ENCODE results near the gene PTPN14. TPM values are rescaled to one million over a fixed set of nuclear protein-coding genes. Genes with fewer than 3 reads are reported as not detected.
A peak's percentile ranks its signal among the peaks of the same experiment; 100 is the strongest.

PTPN14 gene
- total and polyA plus RNA-seq, 12 donors: 5.0 to 71.6 (median 42.3) TPM

DNA sequence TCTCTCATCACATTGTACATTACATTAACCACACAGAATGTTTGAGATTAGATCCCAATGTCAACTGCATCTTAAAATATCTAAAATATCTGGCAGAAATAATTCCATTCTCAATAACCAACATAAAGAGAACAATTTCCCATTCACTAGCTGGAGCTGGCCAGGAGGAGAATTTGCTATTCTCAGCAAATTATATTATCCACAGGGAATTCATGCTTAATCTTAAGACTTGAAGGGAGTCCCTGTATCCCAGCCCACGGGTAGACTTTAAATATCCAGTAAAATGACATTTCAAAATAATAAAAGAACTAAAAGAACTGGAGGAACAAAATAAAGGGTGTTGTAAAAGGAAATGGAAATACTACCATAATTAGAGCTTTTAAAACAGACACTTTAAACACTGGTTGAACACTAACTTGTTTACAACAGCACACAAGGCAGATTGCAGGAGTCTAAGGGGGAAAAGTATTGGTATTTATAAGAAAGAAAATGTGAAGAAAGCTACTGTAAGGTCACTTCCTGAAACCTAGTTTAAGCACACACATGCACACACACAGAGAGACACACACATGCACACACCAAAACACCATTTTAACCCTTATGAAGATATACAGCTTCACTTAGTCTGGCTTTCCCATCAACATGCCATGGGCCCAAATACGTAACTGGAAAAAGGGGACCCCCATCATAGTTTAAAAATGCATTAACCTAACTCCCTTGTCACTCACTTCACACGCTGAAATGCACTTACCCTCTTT lies 107.0 kb downstream of the PTPN14 start:
- peaks cover 0 to 65% (median 43%) of the 10 kb centered on the region in 9 donors for H3K4me1 ChIP-seq
- TF ChIP-seq, protein P1, sequence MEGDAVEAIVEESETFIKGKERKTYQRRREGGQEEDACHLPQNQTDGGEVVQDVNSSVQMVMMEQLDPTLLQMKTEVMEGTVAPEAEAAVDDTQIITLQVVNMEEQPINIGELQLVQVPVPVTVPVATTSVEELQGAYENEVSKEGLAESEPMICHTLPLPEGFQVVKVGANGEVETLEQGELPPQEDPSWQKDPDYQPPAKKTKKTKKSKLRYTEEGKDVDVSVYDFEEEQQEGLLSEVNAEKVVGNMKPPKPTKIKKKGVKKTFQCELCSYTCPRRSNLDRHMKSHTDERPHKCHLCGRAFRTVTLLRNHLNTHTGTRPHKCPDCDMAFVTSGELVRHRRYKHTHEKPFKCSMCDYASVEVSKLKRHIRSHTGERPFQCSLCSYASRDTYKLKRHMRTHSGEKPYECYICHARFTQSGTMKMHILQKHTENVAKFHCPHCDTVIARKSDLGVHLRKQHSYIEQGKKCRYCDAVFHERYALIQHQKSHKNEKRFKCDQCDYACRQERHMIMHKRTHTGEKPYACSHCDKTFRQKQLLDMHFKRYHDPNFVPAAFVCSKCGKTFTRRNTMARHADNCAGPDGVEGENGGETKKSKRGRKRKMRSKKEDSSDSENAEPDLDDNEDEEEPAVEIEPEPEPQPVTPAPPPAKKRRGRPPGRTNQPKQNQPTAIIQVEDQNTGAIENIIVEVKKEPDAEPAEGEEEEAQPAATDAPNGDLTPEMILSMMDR (IDR thresholded peaks at IDR 0.05): no peak
- no peak overlapping the region for H3K4me3 ChIP-seq
- H3K9me3 ChIP-seq: no peaks in the 10 kb centered on the region
- no peaks in the 10 kb centered on the region for H3K27me3 ChIP-seq
- WGBS, 2 donors: 58 to 65% methylated on average over 3 of the region's 3 CpGs
- H3K36me3 ChIP-seq: no peaks in the 10 kb centered on the region
- ATAC-seq (no peak), DNase-seq (no peak)
- peak overlapping the region in 1 of 10 donors; percentile 42 for H3K27ac ChIP-seq
- intact Hi-C loops (cut with DNase I): loop anchor here in 1 of 10 donors (10.0 kb wide), 1 partner anchor 100 kb away; no protein-coding TSS in a partner anchor

DNA sequence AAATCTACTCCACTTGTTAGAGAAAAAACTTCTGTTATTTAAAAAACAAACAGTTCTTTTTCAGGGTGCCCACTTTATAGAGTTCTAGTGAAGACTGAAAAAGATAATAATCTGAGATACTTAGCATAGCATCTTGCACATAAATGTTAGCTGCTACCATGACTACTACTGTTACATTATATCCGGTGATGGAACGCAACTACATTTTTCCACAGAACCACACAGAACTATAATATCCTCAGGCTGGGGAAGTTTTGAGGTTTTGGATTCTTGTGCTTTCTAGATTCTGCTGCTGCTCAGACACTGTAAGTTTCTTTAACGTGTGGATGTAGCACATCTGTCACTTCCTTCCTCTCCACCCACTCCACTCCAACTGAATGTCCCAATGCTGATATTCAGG lies 110.3 kb downstream of the PTPN14 start:
- no peak for DNase-seq
- no peak for ATAC-seq
- Histone ChIP-seq H3K36me3 (no peaks in the 10 kb centered on the region), H3K27me3 (no peaks in the 10 kb centered on the region), H3K27ac (peak overlapping the region in 1 of 10 donors; percentile 60), H3K4me1 (peaks cover 0 to 67% (median 47%) of the 10 kb centered on the region in 9 donors), H3K4me3 (no peak overlapping the region), H3K9me3 (no peaks in the 10 kb centered on the region)
- 65 to 68% methylated on average over 3 of the region's 3 CpGs for WGBS, 2 donors
- intact Hi-C loops (cut with DNase I): loop anchor here in 1 of 10 donors (10.0 kb wide), 1 partner anchor 104 kb away; no protein-coding TSS in a partner anchor
- TF ChIP-seq, protein P1 (IDR thresholded peaks at IDR 0.05): no peak

DNA sequence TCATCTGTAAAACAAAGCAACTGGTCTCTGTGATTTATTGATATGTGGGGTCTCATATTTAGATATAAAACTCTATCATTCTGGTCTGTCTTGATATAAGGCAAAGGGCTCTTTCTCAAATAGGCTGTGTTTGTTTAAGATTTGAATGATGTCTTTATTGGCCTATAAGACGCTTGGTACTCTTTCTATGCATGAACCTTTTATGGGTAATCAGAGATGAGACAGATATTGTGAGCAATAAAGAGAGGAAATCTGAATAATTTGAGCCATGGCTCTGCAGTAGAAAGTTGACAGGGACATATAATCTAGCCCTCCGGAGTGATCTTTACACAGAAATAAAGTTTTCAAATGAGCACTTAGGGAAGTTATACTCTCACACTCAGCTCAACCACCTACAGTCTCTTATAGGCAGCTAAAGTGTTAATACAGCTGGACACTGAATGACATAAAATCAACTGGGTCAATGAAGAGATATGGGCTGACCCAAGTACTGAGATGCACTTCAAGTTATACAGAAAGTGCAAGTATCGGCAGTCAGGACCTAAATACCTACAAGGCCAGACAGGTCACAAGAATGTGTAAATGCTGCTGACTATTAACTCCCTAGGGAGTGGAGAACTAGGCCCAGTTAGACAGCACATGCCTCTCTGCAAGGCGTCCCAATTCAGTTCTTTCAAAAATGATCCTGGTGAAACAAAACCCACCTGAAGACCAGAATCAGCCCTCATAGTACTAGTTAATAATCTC lies 111.0 kb downstream of the PTPN14 start:
- H3K4me3 ChIP-seq: no peak overlapping the region
- no peak for DNase-seq
- TF ChIP-seq, protein P1 (IDR thresholded peaks at IDR 0.05): no peak
- H3K27ac ChIP-seq: peak overlapping the region in 6 of 10 donors; percentile 27 to 60 (median 47)
- ATAC-seq: no peak
- H3K9me3 ChIP-seq: peaks cover 0 to 4% (median 0%) of the 10 kb centered on the region in 11 donors
- no peaks in the 10 kb centered on the region for H3K36me3 ChIP-seq
- WGBS, 2 donors: 77 to 80% methylated on average over 4 of the region's 4 CpGs
- no peaks in the 10 kb centered on the region for H3K27me3 ChIP-seq
- H3K4me1 ChIP-seq: peaks cover 0 to 59% (median 42%) of the 10 kb centered on the region in 9 donors
- intact Hi-C loops (cut with DNase I): loop anchor here in 1 of 10 donors (10.0 kb wide), 1 partner anchor 104 kb away; no protein-coding TSS in a partner anchor
